Activated B cell treated with CpG ODN at 0.5 μM for 24 hours (primary cell): Measurements from ENCODE around the gene WAS. TPM values are rescaled to one million over a fixed set of nuclear protein-coding genes. Genes with fewer than 3 reads are reported as not detected.

Source experiments
- ATAC-seq: fragments of 200-7000 bp; cut with Tn5 transposase; one replicate; pipeline ENCODE4 v1.10.0; 2021; ENCODE audit warnings: low read depth, mild to moderate bottlenecking, moderate library complexity
- CTCF ChIA-PET: fragments of 350-600 bp; sonication (Branson Sonifier 250); formaldehyde crosslinking; loops from one replicate; lab custom pipeline; 2021; ENCODE audit warnings: antibody characterized with exemption; lab: Charles Lee
- POLR2A ChIA-PET: fragments of 350-600 bp; sonication (Branson Sonifier 250); formaldehyde crosslinking; loops from one replicate; lab custom pipeline; 2021; ENCODE audit warnings: antibody characterized with exemption; lab: Charles Lee
- DNase-seq: peaks from one replicate; pipeline ENCODE4 v3.0.0; 2022
- H3K27ac Mint-ChIP-seq: one replicate; pipeline ENCODE4 v1.8.0; 2020; ENCODE audit warnings: mixed read lengths
- H3K27me3 Mint-ChIP-seq: one replicate; pipeline ENCODE4 v1.8.0; 2021; ENCODE audit warnings: mixed read lengths
- H3K36me3 Mint-ChIP-seq: one replicate; pipeline ENCODE4 v1.8.0; 2021; ENCODE audit warnings: low read depth, mixed read lengths
- H3K4me1 Mint-ChIP-seq: one replicate; pipeline ENCODE4 v1.8.0; 2021; ENCODE audit warnings: mixed read lengths
- H3K4me3 Mint-ChIP-seq: one replicate; pipeline ENCODE4 v1.8.0; 2020; ENCODE audit warnings: mild to moderate bottlenecking, mixed read lengths
- H3K9me3 Mint-ChIP-seq: one replicate; pipeline ENCODE4 v1.8.0; 2020; ENCODE audit warnings: mixed read lengths
- intact Hi-C: fragments of 100-400 bp; cut with micrococcal nuclease; formaldehyde crosslinking; loops from one replicate; pipeline ENCODE4 v1.15.1; 2024
- total RNA-seq: library from RNA; stranded (reverse); gene quantifications from 2 replicates; pipeline ENCODE4 v1.2.3, GENCODE V29; 2022
- TF ChIP-seq, protein P1 (sequence below): fragments of 200-600 bp; IDR thresholded peaks from one replicate; pipeline ENCODE4 v1.8.0; 2022; ENCODE audit warnings: antibody characterized with exemption, mild to moderate bottlenecking

WAS gene
- total RNA-seq, 1 donor from 2014 or later = 102 TPM

- Mint-ChIP-seq H3K4me1 (peaks cover 11% of the 10 kb centered on the region), H3K36me3 (peaks cover 16% of the 10 kb centered on the region)
- POLR2A ChIA-PET = no interaction called here
These were observed 26.0 kb downstream of the WAS start for GRCh38 chrX:48709522-48710112.

GRCh38 chrX:48711162-48711928, 27.7 kb downstream of the WAS start:
- CTCF ChIA-PET = no interaction called here
- Mint-ChIP-seq H3K27me3 (no peaks in the 10 kb centered on the region), H3K4me1 (peaks cover 11% of the 10 kb centered on the region), H3K9me3 (no peaks in the 10 kb centered on the region), H3K4me3 (no peak overlapping the region), H3K27ac (no peak overlapping the region), H3K36me3 (peaks cover 10% of the 10 kb centered on the region)
- no peak for ATAC-seq
- POLR2A ChIA-PET = interaction anchor here (1.2 kb wide), 1 partner anchor 15 kb away, joined by 3 read pairs; the partner anchor contains the start of gene SUV39H1
- DNase-seq = no peak
- TF ChIP-seq, protein P1, sequence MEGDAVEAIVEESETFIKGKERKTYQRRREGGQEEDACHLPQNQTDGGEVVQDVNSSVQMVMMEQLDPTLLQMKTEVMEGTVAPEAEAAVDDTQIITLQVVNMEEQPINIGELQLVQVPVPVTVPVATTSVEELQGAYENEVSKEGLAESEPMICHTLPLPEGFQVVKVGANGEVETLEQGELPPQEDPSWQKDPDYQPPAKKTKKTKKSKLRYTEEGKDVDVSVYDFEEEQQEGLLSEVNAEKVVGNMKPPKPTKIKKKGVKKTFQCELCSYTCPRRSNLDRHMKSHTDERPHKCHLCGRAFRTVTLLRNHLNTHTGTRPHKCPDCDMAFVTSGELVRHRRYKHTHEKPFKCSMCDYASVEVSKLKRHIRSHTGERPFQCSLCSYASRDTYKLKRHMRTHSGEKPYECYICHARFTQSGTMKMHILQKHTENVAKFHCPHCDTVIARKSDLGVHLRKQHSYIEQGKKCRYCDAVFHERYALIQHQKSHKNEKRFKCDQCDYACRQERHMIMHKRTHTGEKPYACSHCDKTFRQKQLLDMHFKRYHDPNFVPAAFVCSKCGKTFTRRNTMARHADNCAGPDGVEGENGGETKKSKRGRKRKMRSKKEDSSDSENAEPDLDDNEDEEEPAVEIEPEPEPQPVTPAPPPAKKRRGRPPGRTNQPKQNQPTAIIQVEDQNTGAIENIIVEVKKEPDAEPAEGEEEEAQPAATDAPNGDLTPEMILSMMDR = no peak
- intact Hi-C loops = no loop called here

More at GRCh38 chrX:48709522-48710112, 26.0 kb downstream of the WAS start:
- no peaks in the 10 kb centered on the region for H3K27me3 Mint-ChIP-seq
- DNase-seq (no peak), ATAC-seq (no peak)
- no peak overlapping the region for H3K27ac Mint-ChIP-seq
- H3K9me3 Mint-ChIP-seq = no peaks in the 10 kb centered on the region
- CTCF ChIA-PET = no interaction called here
- H3K4me3 Mint-ChIP-seq = no peak overlapping the region
- TF ChIP-seq, protein P1 = no peak
- intact Hi-C loops = no loop called here

GRCh38 chrX:48711929-48712505, 28.4 kb downstream of the WAS start:
- Mint-ChIP-seq H3K4me3 (no peak overlapping the region), H3K36me3 (peaks cover 6% of the 10 kb centered on the region), H3K9me3 (no peaks in the 10 kb centered on the region), H3K27ac (no peak overlapping the region), H3K27me3 (no peaks in the 10 kb centered on the region), H3K4me1 (peaks cover 11% of the 10 kb centered on the region)
- TF ChIP-seq, protein P1 = no peak
- no peak for ATAC-seq
- intact Hi-C loops = no loop called here
- ChIA-PET POLR2A (interaction anchor here (1.2 kb wide), 1 partner anchor 16 kb away, joined by 3 read pairs; the partner anchor contains the start of gene SUV39H1), CTCF (no interaction called here)
- DNase-seq = no peak

DNA sequence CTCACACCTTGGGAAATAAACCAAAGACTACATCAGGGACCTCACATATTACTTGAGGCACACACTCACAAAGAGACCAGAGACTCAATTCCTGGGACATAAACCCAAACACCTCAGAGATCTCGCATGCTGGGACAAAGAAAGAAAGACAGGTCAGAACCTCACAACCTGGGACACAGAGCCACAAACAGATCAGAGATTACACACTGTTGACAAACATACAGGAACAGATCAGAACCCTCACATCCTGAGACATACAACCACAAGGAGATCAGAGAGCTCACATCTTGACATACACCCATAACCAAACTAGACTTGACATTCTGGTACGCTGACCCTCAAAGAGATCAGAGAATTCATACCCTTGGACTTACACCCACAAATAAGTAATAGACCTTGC, 30.2 kb downstream of the WAS start:
- no peaks in the 10 kb centered on the region for H3K4me1 Mint-ChIP-seq
- DNase-seq (no peak), ATAC-seq (no peak)
- POLR2A ChIA-PET = no interaction called here
- H3K36me3 Mint-ChIP-seq = no peaks in the 10 kb centered on the region
- no peaks in the 10 kb centered on the region for H3K27me3 Mint-ChIP-seq
- H3K9me3 Mint-ChIP-seq = no peaks in the 10 kb centered on the region
- CTCF ChIA-PET = no interaction called here
- H3K27ac Mint-ChIP-seq = no peak overlapping the region
- TF ChIP-seq, protein P1 = no peak
- no peak overlapping the region for H3K4me3 Mint-ChIP-seq
- intact Hi-C loops = no loop called here

- no peaks in the 10 kb centered on the region for H3K27me3 Mint-ChIP-seq
- TF ChIP-seq, protein P1 = no peak
These were observed 31.0 kb downstream of the WAS start for GRCh38 chrX:48714573-48714972.

More at GRCh38 chrX:48714573-48714972, 31.0 kb downstream of the WAS start:
- no peaks in the 10 kb centered on the region for H3K4me1 Mint-ChIP-seq
- no peak overlapping the region for H3K4me3 Mint-ChIP-seq
- no peaks in the 10 kb centered on the region for H3K9me3 Mint-ChIP-seq
- no peak overlapping the region for H3K27ac Mint-ChIP-seq
- ChIA-PET POLR2A (no interaction called here), CTCF (no interaction called here)
- DNase-seq = no peak
- no peaks in the 10 kb centered on the region for H3K36me3 Mint-ChIP-seq
- no peak for ATAC-seq
- intact Hi-C loops = no loop called here
